ENCODE measurements around the gene TIMM13.

DNA sequence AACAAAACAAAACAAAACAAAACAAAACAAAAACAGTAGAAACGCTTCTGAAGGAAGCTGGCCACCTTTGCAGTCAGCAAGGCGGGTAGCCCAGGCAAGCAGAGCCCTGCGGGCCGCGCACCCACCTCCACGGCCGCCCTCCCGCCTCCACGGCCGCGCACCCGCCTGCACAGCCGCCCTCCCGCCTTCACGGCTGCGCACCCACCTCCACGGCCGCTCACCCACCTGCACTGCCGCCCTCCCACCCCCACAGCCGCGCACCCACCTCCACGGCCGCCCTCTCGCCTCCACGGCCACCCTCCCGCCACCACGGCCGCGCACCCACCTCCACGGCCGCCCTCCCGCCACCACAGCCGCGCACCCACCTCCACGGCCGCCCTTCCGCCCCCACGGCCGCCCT is 9.0 kb upstream of the TIMM13 start:
- no peak for TF ChIP-seq POLR2A (IDR thresholded peaks at IDR 0.05)
- no peak for TF ChIP-seq POLR2AphosphoS5 (IDR thresholded peaks at IDR 0.05; ENCODE audit: insufficient read depth in 1 of 2, low read depth in 1 of 2)
- TF ChIP-seq, protein P1, sequence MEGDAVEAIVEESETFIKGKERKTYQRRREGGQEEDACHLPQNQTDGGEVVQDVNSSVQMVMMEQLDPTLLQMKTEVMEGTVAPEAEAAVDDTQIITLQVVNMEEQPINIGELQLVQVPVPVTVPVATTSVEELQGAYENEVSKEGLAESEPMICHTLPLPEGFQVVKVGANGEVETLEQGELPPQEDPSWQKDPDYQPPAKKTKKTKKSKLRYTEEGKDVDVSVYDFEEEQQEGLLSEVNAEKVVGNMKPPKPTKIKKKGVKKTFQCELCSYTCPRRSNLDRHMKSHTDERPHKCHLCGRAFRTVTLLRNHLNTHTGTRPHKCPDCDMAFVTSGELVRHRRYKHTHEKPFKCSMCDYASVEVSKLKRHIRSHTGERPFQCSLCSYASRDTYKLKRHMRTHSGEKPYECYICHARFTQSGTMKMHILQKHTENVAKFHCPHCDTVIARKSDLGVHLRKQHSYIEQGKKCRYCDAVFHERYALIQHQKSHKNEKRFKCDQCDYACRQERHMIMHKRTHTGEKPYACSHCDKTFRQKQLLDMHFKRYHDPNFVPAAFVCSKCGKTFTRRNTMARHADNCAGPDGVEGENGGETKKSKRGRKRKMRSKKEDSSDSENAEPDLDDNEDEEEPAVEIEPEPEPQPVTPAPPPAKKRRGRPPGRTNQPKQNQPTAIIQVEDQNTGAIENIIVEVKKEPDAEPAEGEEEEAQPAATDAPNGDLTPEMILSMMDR (IDR thresholded peaks at IDR 0.05) = no peak

All from vagina (tissue), 2 donors.